ENCODE data around the gene CHST15. TPM values are rescaled to one million over a fixed set of nuclear protein-coding genes. Genes with fewer than 3 reads are reported as not detected.

The CHST15 gene
- total RNA-seq, 4 donors from 2014 or later = 35.7 to 69.5 (median 51.1) TPM

DNA sequence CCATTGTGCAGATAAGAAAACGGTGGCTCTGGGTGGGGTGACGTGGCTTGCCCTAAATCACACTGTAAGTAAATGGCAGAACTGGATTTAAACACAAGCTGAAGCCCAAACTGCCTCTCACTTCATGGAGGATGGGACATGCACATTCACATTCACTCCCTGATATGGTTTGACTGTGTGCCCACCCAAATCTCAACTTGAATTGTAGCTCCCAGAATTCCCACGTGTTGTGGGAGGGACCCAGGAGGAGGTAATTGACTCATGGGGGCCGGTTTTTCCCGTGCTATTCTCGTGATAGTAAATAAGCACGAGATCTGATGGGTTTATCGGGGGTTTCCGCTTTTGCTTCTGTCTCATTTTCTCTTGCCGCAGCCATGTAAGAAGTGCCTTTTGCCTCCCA, 32.4 kb downstream of the CHST15 start:
- DNase-seq (ENCODE audit: low spot score) = no peak
- TF ChIP-seq, protein P1, sequence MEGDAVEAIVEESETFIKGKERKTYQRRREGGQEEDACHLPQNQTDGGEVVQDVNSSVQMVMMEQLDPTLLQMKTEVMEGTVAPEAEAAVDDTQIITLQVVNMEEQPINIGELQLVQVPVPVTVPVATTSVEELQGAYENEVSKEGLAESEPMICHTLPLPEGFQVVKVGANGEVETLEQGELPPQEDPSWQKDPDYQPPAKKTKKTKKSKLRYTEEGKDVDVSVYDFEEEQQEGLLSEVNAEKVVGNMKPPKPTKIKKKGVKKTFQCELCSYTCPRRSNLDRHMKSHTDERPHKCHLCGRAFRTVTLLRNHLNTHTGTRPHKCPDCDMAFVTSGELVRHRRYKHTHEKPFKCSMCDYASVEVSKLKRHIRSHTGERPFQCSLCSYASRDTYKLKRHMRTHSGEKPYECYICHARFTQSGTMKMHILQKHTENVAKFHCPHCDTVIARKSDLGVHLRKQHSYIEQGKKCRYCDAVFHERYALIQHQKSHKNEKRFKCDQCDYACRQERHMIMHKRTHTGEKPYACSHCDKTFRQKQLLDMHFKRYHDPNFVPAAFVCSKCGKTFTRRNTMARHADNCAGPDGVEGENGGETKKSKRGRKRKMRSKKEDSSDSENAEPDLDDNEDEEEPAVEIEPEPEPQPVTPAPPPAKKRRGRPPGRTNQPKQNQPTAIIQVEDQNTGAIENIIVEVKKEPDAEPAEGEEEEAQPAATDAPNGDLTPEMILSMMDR (IDR thresholded peaks at IDR 0.05) = no peak
- ATAC-seq (ENCODE audit: low FRiP score) = no peak

DNA sequence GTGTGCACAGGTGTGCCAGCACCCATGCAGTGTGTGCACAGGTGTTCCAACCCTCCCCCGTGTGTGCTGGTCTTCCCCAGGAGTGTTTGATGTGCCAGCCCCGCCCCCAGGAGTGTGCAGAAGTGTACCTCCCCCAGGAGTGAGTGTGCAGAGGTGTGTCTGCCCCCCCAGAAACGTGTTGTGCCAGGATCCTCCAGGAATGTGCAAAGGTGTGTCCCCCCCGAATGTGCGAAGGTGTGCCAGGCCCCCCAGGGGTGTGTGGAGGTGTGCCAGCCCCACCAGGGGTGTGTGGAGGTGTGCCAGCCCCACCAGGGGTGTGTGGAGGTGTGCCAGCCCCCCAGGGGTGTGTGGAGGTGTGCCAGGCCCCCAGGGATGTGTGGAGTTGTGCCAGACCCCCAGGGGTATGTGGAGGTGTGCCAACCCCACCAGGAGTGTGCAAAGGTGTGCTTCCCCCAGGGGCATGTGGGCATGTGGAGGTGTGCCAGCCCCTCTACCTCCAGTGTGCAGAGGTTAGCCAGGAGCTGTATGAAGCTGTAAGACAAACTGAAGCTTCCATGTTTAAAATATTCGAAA, 33.2 kb downstream of the CHST15 start:
- TF ChIP-seq, protein P1 (IDR thresholded peaks at IDR 0.05) = no peak
- DNase-seq (ENCODE audit: low spot score) (no peak), ATAC-seq (ENCODE audit: low FRiP score) (no peak)

DNA sequence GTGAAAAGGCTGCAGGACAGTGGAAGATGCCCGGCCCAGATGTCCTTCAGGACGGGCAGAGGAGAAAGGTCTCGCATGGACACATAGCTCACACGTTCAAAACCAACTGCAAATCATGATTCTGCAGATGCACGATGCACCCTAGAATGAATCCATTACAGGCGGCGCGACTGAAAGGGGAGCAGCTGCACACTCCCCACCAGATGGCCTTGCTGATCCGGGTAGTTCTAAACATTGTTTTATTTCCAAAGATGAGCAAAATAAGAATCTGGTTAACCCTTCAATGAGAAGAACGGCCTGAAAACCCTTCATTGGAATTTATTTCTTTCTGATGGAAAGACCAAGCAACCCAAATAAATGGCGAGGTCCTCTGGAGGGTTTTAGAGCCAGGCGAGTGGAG, 33.8 kb downstream of the CHST15 start:
- ATAC-seq (ENCODE audit: low FRiP score) (no peak), DNase-seq (ENCODE audit: low spot score) (no peak)
- TF ChIP-seq, protein P1 (IDR thresholded peaks at IDR 0.05) = no peak

DNA sequence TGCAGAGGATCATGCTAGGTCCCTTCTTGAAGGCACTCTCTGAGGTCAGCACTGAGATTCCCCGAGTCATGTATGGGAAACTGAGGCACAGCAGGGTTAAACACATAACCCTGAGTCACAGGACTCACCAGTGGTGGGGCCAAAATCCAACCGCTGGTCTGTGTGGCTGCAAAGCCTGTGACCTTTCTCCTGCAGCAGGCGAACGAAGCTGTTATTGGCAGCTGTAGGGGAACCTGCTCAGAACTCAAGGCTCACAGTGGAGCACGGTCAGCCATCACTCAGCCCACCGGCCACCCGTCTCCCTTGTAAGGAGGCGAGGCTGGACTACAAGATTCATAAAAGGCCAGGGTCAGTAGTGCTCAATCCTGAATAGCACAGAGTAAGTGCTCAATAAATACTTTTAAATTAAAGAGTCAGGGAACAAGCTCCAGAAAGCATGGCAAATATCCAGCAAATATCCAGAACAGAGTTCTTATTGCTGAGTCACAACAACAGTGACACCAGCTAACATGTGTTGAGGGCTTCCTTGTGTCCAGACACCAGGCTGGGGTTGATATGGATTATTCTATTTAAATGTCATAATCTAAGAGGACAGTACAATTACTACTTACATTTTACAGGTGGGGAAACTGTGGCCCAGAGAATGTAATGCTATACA, 34.9 kb downstream of the CHST15 start:
- DNase-seq (ENCODE audit: low spot score) (no peak), ATAC-seq (ENCODE audit: low FRiP score) (no peak)
- TF ChIP-seq, protein P1 (IDR thresholded peaks at IDR 0.05) = no peak

DNA sequence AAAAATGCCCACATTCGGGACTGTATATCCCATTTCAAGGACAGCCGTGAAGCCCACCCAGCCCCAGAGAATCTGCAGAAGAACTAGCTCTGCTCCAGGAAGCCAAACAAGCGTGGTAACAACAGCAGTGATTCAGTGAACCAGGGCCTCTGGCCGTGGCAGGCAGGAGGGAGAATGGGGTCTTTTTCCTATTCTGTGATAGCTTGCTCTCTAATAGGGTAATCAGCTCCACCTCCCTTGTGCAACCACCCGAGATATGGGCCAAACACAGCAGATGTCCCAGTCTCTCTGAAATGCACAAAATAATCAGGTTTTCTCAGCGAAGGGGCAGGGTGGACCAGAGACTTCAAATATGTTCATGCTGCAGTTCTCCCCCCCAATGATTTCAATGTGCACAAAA, 35.8 kb downstream of the CHST15 start:
- TF ChIP-seq, protein P1 (IDR thresholded peaks at IDR 0.05) = no peak
- DNase-seq (ENCODE audit: low spot score) (no peak), ATAC-seq (ENCODE audit: low FRiP score) (no peak)

DNA sequence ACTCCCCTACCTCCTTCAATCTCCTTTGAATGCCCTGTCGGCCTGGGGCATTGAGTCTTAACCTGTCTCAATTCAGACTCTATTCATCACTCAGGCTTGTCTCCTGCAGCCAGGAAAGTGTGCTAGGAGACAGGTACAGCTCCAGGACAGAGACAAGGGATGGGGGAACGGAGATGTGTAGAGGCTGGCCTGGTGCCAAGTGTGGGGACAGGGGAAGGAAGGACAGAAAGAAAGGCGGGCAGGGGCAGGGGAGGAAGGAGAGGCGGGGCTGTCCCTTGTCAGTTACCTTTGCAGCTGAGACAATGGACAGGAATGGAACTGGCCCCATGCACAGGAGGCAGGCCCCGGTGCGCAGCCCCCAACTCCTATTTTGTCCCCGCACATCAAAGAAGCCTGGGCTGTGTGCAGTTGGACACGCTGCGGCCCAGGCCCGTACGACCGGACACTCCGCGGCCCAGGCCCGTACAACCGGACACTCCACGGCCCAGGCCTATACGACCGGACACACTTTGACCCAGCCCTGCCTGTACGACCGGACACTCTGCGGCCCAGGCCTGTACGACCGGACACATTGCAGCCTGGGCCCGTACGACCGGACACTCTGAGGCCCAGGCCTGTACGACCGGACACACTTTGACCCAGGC, 36.9 kb downstream of the CHST15 start:
- TF ChIP-seq, protein P1 (IDR thresholded peaks at IDR 0.05) = no peak
- DNase-seq (ENCODE audit: low spot score) (no peak), ATAC-seq (ENCODE audit: low FRiP score) (no peak)

DNA sequence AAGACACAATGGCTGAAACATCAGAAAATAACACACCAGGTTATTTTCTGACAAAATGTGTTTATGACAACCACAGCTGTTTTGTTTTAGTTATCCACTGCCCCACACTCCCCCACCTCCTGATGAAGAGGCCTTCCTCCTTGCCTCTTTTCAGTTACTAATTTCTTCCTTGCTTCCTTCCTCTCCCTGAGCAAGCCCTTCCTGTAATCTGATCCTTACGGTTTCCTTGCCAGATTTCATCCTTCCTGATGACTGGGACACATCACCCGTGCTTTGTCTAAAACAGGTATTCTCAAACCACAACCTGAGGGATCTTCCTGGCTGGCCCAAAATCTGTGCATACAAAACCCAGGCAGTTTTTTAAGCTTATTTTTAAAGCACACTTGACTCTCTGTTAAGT, 39.4 kb downstream of the CHST15 start:
- DNase-seq (ENCODE audit: low spot score) (no peak), ATAC-seq (ENCODE audit: low FRiP score) (no peak)
- TF ChIP-seq, protein P1 (IDR thresholded peaks at IDR 0.05) = no peak
